HCT116 (cell line): ENCODE results near the gene ARHGEF10L. TPM values are rescaled to one million over a fixed set of nuclear protein-coding genes. Genes with fewer than 3 reads are reported as not detected.

ENCODE experiments used
- ATAC-seq: fragments of 200-7000 bp; cut with Tn5 transposase; 2 replicates; pipeline ENCODE4 v1.9.1; 2020; ENCODE audit warnings: mild to moderate bottlenecking, moderate library complexity
- BruUV-seq: library from RNA; stranded (reverse); fragments of 400-500 nt; replicated peaks from 2 replicates; lab custom pipeline; 2021; lab: Mats Ljungman, UMichigan
- CTCF ChIA-PET: fragments of 300-600 bp; sonication (Branson Sonifier 250); formaldehyde crosslinking; loops from one replicate; lab custom pipeline; 2021; ENCODE audit warnings: antibody characterized with exemption; lab: Charles Lee
- POLR2A ChIA-PET: fragments of 300-600, 350-600 bp; sonication (Branson Sonifier 250); formaldehyde crosslinking; loops from one replicate; lab custom pipeline; 2021; ENCODE audit warnings: antibody characterized with exemption; lab: Charles Lee
- RAD21 ChIA-PET, 2 experiments: fragments of 300-600 bp; sonication (Branson Sonifier 250); formaldehyde crosslinking; loops; one replicate each; lab custom pipeline; 2023; ENCODE audit warnings: low total read pairs in 2 of 2; ENCODE audit not compliant: uncharacterized antibody in 2 of 2, unreplicated experiment in 2 of 2, low non-redundant PET in 1 of 2; lab: Charles Lee
- DNase-seq: peaks from one replicate; pipeline ENCODE4 v3.0.0-alpha.2; 2010; ENCODE audit warnings: low read depth, low spot score
- H2AFZ ChIP-seq: fragments of 200-600 bp; shearing (Covaris generic), sonication (generic); 2 replicates; pipeline ENCODE4 v1.6.1; 2017; ENCODE audit warnings: low read depth, mixed run types, mixed read lengths, antibody characterized with exemption, low read length; ENCODE audit not compliant: poor library complexity, severe bottlenecking
- H3K27ac ChIP-seq: 2 replicates; pipeline ENCODE4 v1.5.1; 2012; ENCODE audit warnings: low read depth, low read length
- H3K27me3 ChIP-seq: fragments of 200-600 bp; sonication (generic); 2 replicates; pipeline ENCODE4 v1.6.1; 2016; ENCODE audit warnings: mixed run types, low read length, mixed read lengths; ENCODE audit not compliant: insufficient read depth
- H3K36me3 ChIP-seq, 2 experiments: fragments of 200-500 bp in 1 of 2; fragments of 200-600 bp in 1 of 2; sonication (Bioruptor generic) in 1 of 2; sonication (generic) in 1 of 2; 2 replicates each; pipeline versions ENCODE4 v1.5.1 to v1.6.1; 2014 to 2016; ENCODE audit warnings: low read length in 2 of 2, inconsistent platforms in 1 of 2, mixed read lengths in 1 of 2, mixed run types in 1 of 2; ENCODE audit not compliant: insufficient read depth in 2 of 2, control insufficient read depth in 1 of 2
- H3K4me1 ChIP-seq, 2 experiments: fragments of 200-600 bp in 1 of 2; sonication (generic) in 1 of 2; 2 replicates each; pipeline versions ENCODE4 v1.5.1 to v1.6.1; 2012 to 2017; ENCODE audit warnings: low read length in 2 of 2, inconsistent platforms in 1 of 2, mild to moderate bottlenecking in 1 of 2, mixed read lengths in 1 of 2, mixed run types in 1 of 2, moderate library complexity in 1 of 2; ENCODE audit not compliant: insufficient read depth in 2 of 2, control insufficient read depth in 1 of 2
- H3K4me2 ChIP-seq: fragments of 200-600 bp; sonication (generic); 2 replicates; pipeline ENCODE4 v1.6.1; 2017; ENCODE audit warnings: mixed run types, low read length, mixed read lengths
- H3K4me3 ChIP-seq, 2 experiments: fragments of 200-600 bp in 1 of 2; sonication (generic) in 1 of 2; replicated peaks in 1 of 2; 2 replicates each; pipeline ENCODE4 v1.5.1; 2011 to 2016; ENCODE audit warnings: low read length in 2 of 2, control low read depth in 1 of 2, low read depth in 1 of 2, mild to moderate bottlenecking in 1 of 2, mixed read lengths in 1 of 2, mixed run types in 1 of 2
- H3K79me2 ChIP-seq: fragments of 200-600 bp; sonication (generic); 2 replicates; pipeline ENCODE4 v1.6.1; 2017; ENCODE audit warnings: mild to moderate bottlenecking, mixed run types, low read length, moderate library complexity, mixed read lengths; ENCODE audit not compliant: insufficient read depth
- H3K9ac ChIP-seq: fragments of 200-600 bp; sonication (generic); 2 replicates; pipeline ENCODE4 v1.6.1; 2016; ENCODE audit warnings: low read length, mixed read lengths
- H3K9me2 ChIP-seq: fragments of 200-600 bp; sonication (generic), shearing (Covaris generic); 2 replicates; pipeline ENCODE4 v1.6.1; 2017; ENCODE audit warnings: mixed run types, mild to moderate bottlenecking, moderate library complexity; ENCODE audit not compliant: insufficient read depth
- H3K9me3 ChIP-seq, 2 experiments: fragments of 200-500 bp in 1 of 2; fragments of 200-600 bp in 1 of 2; sonication (Bioruptor generic) in 1 of 2; sonication (generic) in 1 of 2; 2 replicates each; pipeline ENCODE4 v1.6.1; 2014 to 2017; ENCODE audit warnings: low read length in 2 of 2, mixed read lengths in 2 of 2, inconsistent platforms in 1 of 2, low read depth in 1 of 2, mild to moderate bottlenecking in 1 of 2, mixed run types in 1 of 2, moderate library complexity in 1 of 2; ENCODE audit not compliant: control insufficient read depth in 1 of 2, insufficient read depth in 1 of 2
- H4K20me1 ChIP-seq: fragments of 200-600 bp; sonication (generic), shearing (Covaris generic); 2 replicates; pipeline ENCODE4 v1.6.1; 2017; ENCODE audit warnings: mixed run types, mild to moderate bottlenecking, moderate library complexity; ENCODE audit not compliant: insufficient read depth
- CBX3 ChIP-seq: IDR thresholded peaks from 2 replicates; pipeline ENCODE4 v1.6.1; 2012; ENCODE audit warnings: low read depth
- CEBPB ChIP-seq: IDR thresholded peaks from 2 replicates; pipeline ENCODE4 v1.6.1; 2012; ENCODE audit warnings: low read depth
- EGR1 ChIP-seq: IDR thresholded peaks from 2 replicates; pipeline ENCODE4 v1.6.1; 2012; ENCODE audit warnings: low read depth
- ELF1 ChIP-seq: IDR thresholded peaks from 2 replicates; pipeline ENCODE4 v1.6.1; 2012; ENCODE audit warnings: low read depth, borderline replicate concordance
- EZH2 ChIP-seq: fragments of 200-600 bp; sonication (generic); IDR thresholded peaks from 2 replicates; pipeline ENCODE4 v1.6.1; 2017; ENCODE audit warnings: antibody characterized with exemption, mixed run types
- FOSL1 ChIP-seq: IDR thresholded peaks from 2 replicates; pipeline ENCODE4 v1.6.1; 2012; ENCODE audit warnings: low read depth
- JUND ChIP-seq: IDR thresholded peaks from 2 replicates; pipeline ENCODE4 v1.6.1; 2012
- POLR2A ChIP-seq: IDR thresholded peaks from 2 replicates; pipeline ENCODE4 v1.7.0; 2011; ENCODE audit warnings: borderline replicate concordance; ENCODE audit not compliant: insufficient read depth, insufficient read length; ENCODE audit errors: extremely low read depth
- POLR2AphosphoS5 ChIP-seq: IDR thresholded peaks from 2 replicates; pipeline ENCODE4 v1.6.1; 2011; ENCODE audit warnings: mild to moderate bottlenecking, low read depth, low read length, moderate library complexity
- RAD21 ChIP-seq: IDR thresholded peaks from 2 replicates; pipeline ENCODE4 v1.6.1; 2012; ENCODE audit warnings: low read depth, mild to moderate bottlenecking
- SIN3A ChIP-seq: IDR thresholded peaks from 2 replicates; pipeline ENCODE4 v1.6.1; 2012; ENCODE audit warnings: low read depth
- SP1 ChIP-seq: IDR thresholded peaks from 2 replicates; pipeline ENCODE4 v1.6.1; 2012; ENCODE audit warnings: low read depth
- SRF ChIP-seq: IDR thresholded peaks from 2 replicates; pipeline ENCODE4 v1.6.1; 2012; ENCODE audit warnings: low read depth
- TCF7L2 ChIP-seq: IDR thresholded peaks from 2 replicates; pipeline ENCODE4 v1.7.0; 2011; ENCODE audit warnings: borderline replicate concordance, inconsistent platforms; ENCODE audit not compliant: insufficient read depth, insufficient read length; ENCODE audit errors: extremely low read depth
- YY1 ChIP-seq: IDR thresholded peaks from 2 replicates; pipeline ENCODE4 v1.6.1; 2011; ENCODE audit warnings: low read length, low read depth, moderate library complexity, mild to moderate bottlenecking; ENCODE audit not compliant: insufficient replicate concordance; ENCODE audit errors: extremely low read depth
- ZNF274 ChIP-seq: fragments of 200-500 bp; sonication (Bioruptor generic); IDR thresholded peaks from 2 replicates; pipeline ENCODE4 v1.6.1; 2014; ENCODE audit warnings: mild to moderate bottlenecking, low read depth, low read length, inconsistent platforms
- intact Hi-C: fragments of 100-400 bp; cut with micrococcal nuclease; formaldehyde crosslinking; loops from 2 replicates; pipeline ENCODE4 v1.10.0; 2022
- total RNA-seq: library from RNA; stranded (reverse); gene quantifications from one replicate; pipeline ENCODE4 v1.2.1, GENCODE V29; 2021; ENCODE audit not compliant: unreplicated experiment
- TF ChIP-seq, protein P1 (sequence below): IDR thresholded peaks from 2 replicates; pipeline ENCODE4 v1.6.1; 2012
- TF ChIP-seq, protein P2 (sequence below): IDR thresholded peaks from 2 replicates; pipeline ENCODE4 v1.6.1; 2011; ENCODE audit warnings: mild to moderate bottlenecking, low read length, moderate library complexity; ENCODE audit not compliant: insufficient replicate concordance; ENCODE audit errors: extremely low read depth
- TF ChIP-seq, protein P3 (sequence below), 3 experiments: fragments of 200-600 bp in 1 of 3; sonication (generic) in 1 of 3; IDR thresholded peaks in 2 of 3; conservative IDR thresholded peaks in 1 of 3; 2 replicates each; pipeline ENCODE4 v1.5.1; 2012 to 2017; ENCODE audit warnings: low read depth in 2 of 3, low read length in 2 of 3, antibody characterized with exemption in 1 of 3, borderline replicate concordance in 1 of 3, control low read depth in 1 of 3, mild to moderate bottlenecking in 1 of 3, mixed read lengths in 1 of 3, mixed run types in 1 of 3, moderate library complexity in 1 of 3; ENCODE audit not compliant: insufficient read depth in 1 of 3
- TF ChIP-seq, protein P4 (sequence below): IDR thresholded peaks from 2 replicates; pipeline ENCODE4 v1.6.1; 2012

ARHGEF10L gene
- total RNA-seq, 1 experiment from 2014 or later = 14.7 TPM

DNA sequence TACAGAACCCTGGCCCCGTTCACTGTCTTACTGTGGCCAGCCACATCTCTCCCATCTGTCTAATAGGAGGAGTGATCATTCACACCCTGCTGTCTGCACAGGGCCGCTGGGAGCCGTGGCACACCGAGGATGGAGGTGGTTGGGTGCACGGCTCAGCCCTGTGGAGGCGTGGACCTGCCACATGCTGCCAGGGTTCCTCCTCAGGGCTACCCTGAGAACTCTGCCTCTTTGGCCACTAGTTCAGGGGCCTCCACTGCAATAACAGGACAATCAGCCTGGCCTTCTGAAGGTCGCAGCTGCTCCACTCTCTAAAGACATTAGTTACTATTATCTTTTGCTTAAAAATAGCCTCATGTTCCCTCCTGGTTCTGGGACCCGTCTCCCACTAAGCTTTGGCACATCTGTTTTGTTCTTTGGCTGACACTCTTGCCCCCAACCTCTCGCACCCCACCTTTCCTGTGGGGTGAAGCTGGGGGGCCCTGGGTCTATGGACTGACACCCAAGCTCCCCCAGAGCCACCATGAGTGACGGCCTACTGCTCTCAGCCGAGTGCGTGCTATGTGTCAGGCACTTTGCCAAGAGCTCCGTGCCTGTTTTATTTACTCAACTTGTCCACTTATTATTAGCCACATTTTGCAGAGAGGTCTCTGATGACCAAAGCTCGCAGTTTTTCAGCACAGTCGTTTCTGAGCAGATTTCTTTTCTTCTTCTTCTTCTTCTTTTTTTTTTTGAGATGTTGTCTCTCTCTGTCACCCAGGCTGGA is 66.3 kb downstream of the ARHGEF10L start:
- DNase-seq = no peak
- no TSS peak for BruUV-seq
- Histone ChIP-seq H3K27ac (no peak overlapping the region), H3K4me1 (no peaks in the 10 kb centered on the region; a peak in 1 of 4 replicates), H3K27me3 (no peaks in the 10 kb centered on the region), H3K9me3 (no peaks in the 10 kb centered on the region), H3K4me3 (no peak overlapping the region), H3K79me2 (no peaks in the 10 kb centered on the region), H4K20me1 (no peaks in the 10 kb centered on the region), H3K36me3 (no peaks in the 10 kb centered on the region), H2AFZ (no peak overlapping the region), H3K4me2 (no peak overlapping the region), H3K9ac (no peak overlapping the region), H3K9me2 (no peaks in the 10 kb centered on the region)
- no peak for ATAC-seq
- CTCF ChIA-PET = interaction anchor here (0.7 to 4.8 kb wide), 18 partner anchors 10 to 114 kb away, joined by 3 to 101 read pairs (median 6); no protein-coding TSS in a partner anchor
- RAD21 ChIA-PET = interaction anchor here (1.2 to 3.5 kb wide), 4 partner anchors 31 to 111 kb away, joined by 8 to 28 read pairs (median 10); no protein-coding TSS in a partner anchor
- no peak for TF ChIP-seq JUND
- TF ChIP-seq RAD21 = no peak
- TF ChIP-seq TCF7L2 = no peak
- no peak for TF ChIP-seq FOSL1
- no peak for TF ChIP-seq POLR2A
- TF ChIP-seq, protein P1, sequence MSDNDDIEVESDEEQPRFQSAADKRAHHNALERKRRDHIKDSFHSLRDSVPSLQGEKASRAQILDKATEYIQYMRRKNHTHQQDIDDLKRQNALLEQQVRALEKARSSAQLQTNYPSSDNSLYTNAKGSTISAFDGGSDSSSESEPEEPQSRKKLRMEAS = no peak
- TF ChIP-seq CBX3 = no peak
- no peak for TF ChIP-seq EGR1
- TF ChIP-seq SIN3A = no peak
- TF ChIP-seq ZNF274 = no peak
- TF ChIP-seq, protein P2, sequence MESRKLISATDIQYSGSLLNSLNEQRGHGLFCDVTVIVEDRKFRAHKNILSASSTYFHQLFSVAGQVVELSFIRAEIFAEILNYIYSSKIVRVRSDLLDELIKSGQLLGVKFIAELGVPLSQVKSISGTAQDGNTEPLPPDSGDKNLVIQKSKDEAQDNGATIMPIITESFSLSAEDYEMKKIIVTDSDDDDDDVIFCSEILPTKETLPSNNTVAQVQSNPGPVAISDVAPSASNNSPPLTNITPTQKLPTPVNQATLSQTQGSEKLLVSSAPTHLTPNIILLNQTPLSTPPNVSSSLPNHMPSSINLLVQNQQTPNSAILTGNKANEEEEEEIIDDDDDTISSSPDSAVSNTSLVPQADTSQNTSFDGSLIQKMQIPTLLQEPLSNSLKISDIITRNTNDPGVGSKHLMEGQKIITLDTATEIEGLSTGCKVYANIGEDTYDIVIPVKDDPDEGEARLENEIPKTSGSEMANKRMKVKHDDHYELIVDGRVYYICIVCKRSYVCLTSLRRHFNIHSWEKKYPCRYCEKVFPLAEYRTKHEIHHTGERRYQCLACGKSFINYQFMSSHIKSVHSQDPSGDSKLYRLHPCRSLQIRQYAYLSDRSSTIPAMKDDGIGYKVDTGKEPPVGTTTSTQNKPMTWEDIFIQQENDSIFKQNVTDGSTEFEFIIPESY = no peak
- TF ChIP-seq SRF = no peak
- TF ChIP-seq ELF1 = no peak
- TF ChIP-seq CEBPB = no peak
- TF ChIP-seq, protein P3, sequence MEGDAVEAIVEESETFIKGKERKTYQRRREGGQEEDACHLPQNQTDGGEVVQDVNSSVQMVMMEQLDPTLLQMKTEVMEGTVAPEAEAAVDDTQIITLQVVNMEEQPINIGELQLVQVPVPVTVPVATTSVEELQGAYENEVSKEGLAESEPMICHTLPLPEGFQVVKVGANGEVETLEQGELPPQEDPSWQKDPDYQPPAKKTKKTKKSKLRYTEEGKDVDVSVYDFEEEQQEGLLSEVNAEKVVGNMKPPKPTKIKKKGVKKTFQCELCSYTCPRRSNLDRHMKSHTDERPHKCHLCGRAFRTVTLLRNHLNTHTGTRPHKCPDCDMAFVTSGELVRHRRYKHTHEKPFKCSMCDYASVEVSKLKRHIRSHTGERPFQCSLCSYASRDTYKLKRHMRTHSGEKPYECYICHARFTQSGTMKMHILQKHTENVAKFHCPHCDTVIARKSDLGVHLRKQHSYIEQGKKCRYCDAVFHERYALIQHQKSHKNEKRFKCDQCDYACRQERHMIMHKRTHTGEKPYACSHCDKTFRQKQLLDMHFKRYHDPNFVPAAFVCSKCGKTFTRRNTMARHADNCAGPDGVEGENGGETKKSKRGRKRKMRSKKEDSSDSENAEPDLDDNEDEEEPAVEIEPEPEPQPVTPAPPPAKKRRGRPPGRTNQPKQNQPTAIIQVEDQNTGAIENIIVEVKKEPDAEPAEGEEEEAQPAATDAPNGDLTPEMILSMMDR (IDR thresholded peaks at IDR 0.05 in 2 of 3, conservative IDR thresholded peaks at IDR 0.05 in 1 of 3; ENCODE audit: borderline replicate concordance in 1 of 3, insufficient read depth in 1 of 3, low read depth in 2 of 3, low read length in 2 of 3) = no peak
- no peak for TF ChIP-seq YY1
- TF ChIP-seq POLR2AphosphoS5 = no peak
- TF ChIP-seq, protein P4, sequence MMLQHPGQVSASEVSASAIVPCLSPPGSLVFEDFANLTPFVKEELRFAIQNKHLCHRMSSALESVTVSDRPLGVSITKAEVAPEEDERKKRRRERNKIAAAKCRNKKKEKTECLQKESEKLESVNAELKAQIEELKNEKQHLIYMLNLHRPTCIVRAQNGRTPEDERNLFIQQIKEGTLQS = no peak
- TF ChIP-seq EZH2 = no peak
- TF ChIP-seq SP1 = no peak
- intact Hi-C loops = loop anchor here (1.0 to 5.0 kb wide), 3 partner anchors 103 to 183 kb away; no protein-coding TSS in a partner anchor
- POLR2A ChIA-PET = interaction anchor here (0.6 kb wide), 1 partner anchor 18 kb away, joined by 4 read pairs; no protein-coding TSS in a partner anchor
